Stimulated activated CD4-positive, alpha-beta T cell treated with anti-CD3 and anti-CD28 coated beads, TNF-alpha, amount 100 ng/mL, for 4 hours (primary cell): ENCODE results near the gene PEX5L.
"Not testable (repeated sequence)": the region's sequence is repeated elsewhere in the genome, so short reads cannot be mapped to it uniquely, and the experiment has no call there.

Experiments used
- DNase-seq, 3 experiments: peaks; one replicate each; pipeline ENCODE4 v3.0.0-alpha.2; 2020; ENCODE audit warnings: low read depth in 3 of 3

The PEX5L gene

GRCh38 chr3:180008318-180008717 lies 28.4 kb downstream of the PEX5L start:
- DNase-seq: not testable (repeated sequence)

- DNase-seq: no peak
These were observed 32.2 kb downstream of the PEX5L start for GRCh38 chr3:180004542-180004941.

GRCh38 chr3:180002006-180002405 lies 34.7 kb downstream of the PEX5L start:
- no peak for DNase-seq

GRCh38 chr3:180000500-180000899 lies 36.2 kb downstream of the PEX5L start:
- DNase-seq: no peak

- no peak for DNase-seq
These were observed 41.3 kb downstream of the PEX5L start for GRCh38 chr3:179995406-179995805.

GRCh38 chr3:179991883-179992282 lies 44.9 kb downstream of the PEX5L start:
- no peak for DNase-seq

GRCh38 chr3:179991104-179991503 lies 45.6 kb downstream of the PEX5L start:
- DNase-seq: no peak

- DNase-seq: no peak
These were observed 55.1 kb downstream of the PEX5L start for GRCh38 chr3:179981646-179982045.

- no peak for DNase-seq
These were observed 59.4 kb downstream of the PEX5L start for GRCh38 chr3:179977356-179977755.

- DNase-seq: no peak
These were observed 62.8 kb downstream of the PEX5L start for GRCh38 chr3:179973931-179974361.

- no peak for DNase-seq
These were observed 63.8 kb downstream of the PEX5L start for GRCh38 chr3:179972881-179973423.

- no peak for DNase-seq
These were observed 65.5 kb downstream of the PEX5L start for GRCh38 chr3:179971280-179971679.

GRCh38 chr3:179970746-179971145 lies 66.0 kb downstream of the PEX5L start:
- DNase-seq: no peak

- DNase-seq: no peak
These were observed 67.2 kb downstream of the PEX5L start for GRCh38 chr3:179969525-179969924.

- DNase-seq: no peak
These were observed 69.1 kb downstream of the PEX5L start for GRCh38 chr3:179967622-179968021.

GRCh38 chr3:179964890-179965289 lies 71.8 kb downstream of the PEX5L start:
- DNase-seq: no peak

GRCh38 chr3:179962629-179963387 lies 73.9 kb downstream of the PEX5L start:
- DNase-seq: no peak

- no peak for DNase-seq
These were observed 75.0 kb downstream of the PEX5L start for GRCh38 chr3:179961703-179962078.

GRCh38 chr3:179961071-179961702 lies 75.5 kb downstream of the PEX5L start:
- no peak for DNase-seq

- DNase-seq: no peak
These were observed 78.0 kb downstream of the PEX5L start for GRCh38 chr3:179958759-179959158.

- DNase-seq: no peak
These were observed 78.6 kb downstream of the PEX5L start for GRCh38 chr3:179958143-179958542.

- DNase-seq: no peak
These were observed 79.4 kb downstream of the PEX5L start for GRCh38 chr3:179957264-179957845.

GRCh38 chr3:179956416-179956830 lies 80.3 kb downstream of the PEX5L start:
- no peak for DNase-seq
